Coronary artery (tissue), 2 donors: ENCODE results near the gene BHLHE23.

Source experiments
- DNase-seq: peaks from one replicate; pipeline ENCODE4 v3.0.0-alpha.2; 2017; ENCODE audit warnings: low spot score
- H3K27ac ChIP-seq, 2 donors: fragments of 200-600 bp; sonication (generic); one replicate each; pipeline ENCODE4 v1.5.1; 2016 to 2019
- H3K4me3 ChIP-seq: fragments of 200-600 bp; sonication (generic); 2 replicates; pipeline ENCODE4 v1.5.1; 2016; ENCODE audit warnings: mild to moderate bottlenecking, moderate library complexity
- CTCF ChIP-seq: fragments of 200-600 bp; sonication (generic); IDR thresholded peaks from one replicate; pipeline ENCODE4 v1.5.1; 2019; ENCODE audit warnings: antibody characterized with exemption

Gene BHLHE23

GRCh38 chr20:62970307-62971210 is 36.2 kb downstream of the BHLHE23 start:
- no peak for TF ChIP-seq CTCF
- no peak overlapping the region for H3K4me3 ChIP-seq
- no peak for DNase-seq
- H3K27ac ChIP-seq = no peak overlapping the region

GRCh38 chr20:62969939-62970306 is 36.8 kb downstream of the BHLHE23 start:
- Histone ChIP-seq H3K27ac (no peak overlapping the region), H3K4me3 (no peak overlapping the region)
- no peak for TF ChIP-seq CTCF
- DNase-seq = no peak

- no peak for TF ChIP-seq CTCF
- Histone ChIP-seq H3K4me3 (no peak overlapping the region), H3K27ac (no peak overlapping the region)
- no peak for DNase-seq
These were observed 37.5 kb downstream of the BHLHE23 start for GRCh38 chr20:62969179-62969760.

GRCh38 chr20:62968378-62969178 is 38.2 kb downstream of the BHLHE23 start:
- Histone ChIP-seq H3K4me3 (no peak overlapping the region), H3K27ac (no peak overlapping the region)
- DNase-seq = no peak
- TF ChIP-seq CTCF = no peak

- Histone ChIP-seq H3K27ac (no peak overlapping the region), H3K4me3 (no peak overlapping the region)
- DNase-seq = no peak
- no peak for TF ChIP-seq CTCF
These were observed 39.0 kb downstream of the BHLHE23 start for GRCh38 chr20:62967628-62968351.

GRCh38 chr20:62967149-62967501 is 39.6 kb downstream of the BHLHE23 start:
- H3K27ac ChIP-seq = no peak overlapping the region
- H3K4me3 ChIP-seq = no peak overlapping the region
- no peak for TF ChIP-seq CTCF
- no peak for DNase-seq
